Peyer's patch (tissue), 4 donors: ENCODE measurements around the gene SASH1. TPM values are rescaled to one million over a fixed set of nuclear protein-coding genes. Genes with fewer than 3 reads are reported as not detected.

ENCODE experiments used
- DNase-seq, 3 donors: peaks; one replicate each; pipeline ENCODE4 v3.0.0-alpha.2; 2017 to 2019
- H3K27ac ChIP-seq, 4 donors: fragments of 200-600 bp; sonication (generic); one replicate each; pipeline ENCODE4 v1.5.1; 2016 to 2019
- H3K27me3 ChIP-seq, 2 donors: fragments of 200-600 bp; sonication (generic); one replicate each; pipeline ENCODE4 v1.5.1; 2019
- H3K36me3 ChIP-seq, 3 donors: fragments of 200-600 bp; sonication (generic); one replicate each; pipeline ENCODE4 v1.5.1; 2016 to 2019
- H3K4me1 ChIP-seq, 4 donors: fragments of 200-600 bp; sonication (generic); one replicate each; pipeline ENCODE4 v1.5.1; 2016 to 2019
- H3K4me3 ChIP-seq, 4 donors: fragments of 200-600 bp; sonication (generic); 1 replicate in 3 of 4; 2 replicates in 1 of 4; pipeline ENCODE4 v1.5.1; 2016 to 2019; ENCODE audit warnings: mild to moderate bottlenecking in 1 of 4
- H3K9me3 ChIP-seq, 4 donors: fragments of 200-600 bp; sonication (generic); one replicate each; pipeline ENCODE4 v1.5.1; 2016 to 2019; ENCODE audit warnings: mild to moderate bottlenecking in 1 of 4
- POLR2A ChIP-seq, 2 donors: fragments of 450-650 bp; IDR thresholded peaks; one replicate each; pipeline ENCODE4 v1.5.1; 2017; ENCODE audit warnings: antibody characterized with exemption in 2 of 2, mild to moderate bottlenecking in 2 of 2, moderate library complexity in 2 of 2
- total RNA-seq, 4 donors: library from RNA; depleted of rRNA; stranded (reverse); fragments of >200 nt; gene quantifications; one replicate each; pipeline ENCODE4 v1.1.0, GENCODE V29; 2016
- TF ChIP-seq, protein P1 (sequence below), 6 experiments: fragments of 450-650 bp in 4 of 6; fragments of 200-600 bp in 2 of 6; sonication (generic) in 1 of 6; IDR thresholded peaks; one replicate each; pipeline ENCODE4 v1.5.1; 2017 to 2019; ENCODE audit warnings: antibody characterized with exemption in 6 of 6, mild to moderate bottlenecking in 3 of 6, moderate library complexity in 1 of 6

The SASH1 gene
- total RNA-seq, 4 donors from 2014 or later = 17.2 to 141 (median 38.1) TPM

DNA sequence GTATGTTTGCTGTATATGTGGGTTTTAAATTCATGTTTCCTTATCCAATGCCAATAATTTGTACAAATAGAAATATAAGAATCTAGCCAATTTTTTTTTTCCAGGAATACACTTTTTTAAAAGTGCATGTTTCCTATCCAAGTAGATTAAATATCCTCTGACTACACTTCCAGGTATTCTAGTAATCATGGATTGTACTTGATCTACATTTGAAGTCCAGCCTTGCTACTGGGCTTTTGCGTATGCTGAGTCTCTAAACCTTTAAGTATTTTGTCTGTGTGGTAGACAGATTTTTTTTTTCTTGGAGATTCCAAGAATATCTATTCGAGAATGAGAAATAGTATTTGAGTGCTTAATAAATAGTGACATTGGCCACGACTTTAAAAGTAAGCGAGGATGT lies 188.3 kb downstream of the SASH1 start:
- TF ChIP-seq POLR2A (IDR thresholded peaks at IDR 0.05) = no peak
- TF ChIP-seq, protein P1, sequence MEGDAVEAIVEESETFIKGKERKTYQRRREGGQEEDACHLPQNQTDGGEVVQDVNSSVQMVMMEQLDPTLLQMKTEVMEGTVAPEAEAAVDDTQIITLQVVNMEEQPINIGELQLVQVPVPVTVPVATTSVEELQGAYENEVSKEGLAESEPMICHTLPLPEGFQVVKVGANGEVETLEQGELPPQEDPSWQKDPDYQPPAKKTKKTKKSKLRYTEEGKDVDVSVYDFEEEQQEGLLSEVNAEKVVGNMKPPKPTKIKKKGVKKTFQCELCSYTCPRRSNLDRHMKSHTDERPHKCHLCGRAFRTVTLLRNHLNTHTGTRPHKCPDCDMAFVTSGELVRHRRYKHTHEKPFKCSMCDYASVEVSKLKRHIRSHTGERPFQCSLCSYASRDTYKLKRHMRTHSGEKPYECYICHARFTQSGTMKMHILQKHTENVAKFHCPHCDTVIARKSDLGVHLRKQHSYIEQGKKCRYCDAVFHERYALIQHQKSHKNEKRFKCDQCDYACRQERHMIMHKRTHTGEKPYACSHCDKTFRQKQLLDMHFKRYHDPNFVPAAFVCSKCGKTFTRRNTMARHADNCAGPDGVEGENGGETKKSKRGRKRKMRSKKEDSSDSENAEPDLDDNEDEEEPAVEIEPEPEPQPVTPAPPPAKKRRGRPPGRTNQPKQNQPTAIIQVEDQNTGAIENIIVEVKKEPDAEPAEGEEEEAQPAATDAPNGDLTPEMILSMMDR (IDR thresholded peaks at IDR 0.05) = no peak
- no peak overlapping the region for H3K4me3 ChIP-seq
- H3K9me3 ChIP-seq = no peaks in the 10 kb centered on the region
- H3K27me3 ChIP-seq = no peaks in the 10 kb centered on the region
- no peaks in the 10 kb centered on the region for H3K4me1 ChIP-seq
- DNase-seq = no peak
- peak overlapping the region in 2 of 4 donors; percentile 5 to 39 for H3K27ac ChIP-seq
- H3K36me3 ChIP-seq = peaks cover 0 to 63% (median 0%) of the 10 kb centered on the region in 3 donors

DNA sequence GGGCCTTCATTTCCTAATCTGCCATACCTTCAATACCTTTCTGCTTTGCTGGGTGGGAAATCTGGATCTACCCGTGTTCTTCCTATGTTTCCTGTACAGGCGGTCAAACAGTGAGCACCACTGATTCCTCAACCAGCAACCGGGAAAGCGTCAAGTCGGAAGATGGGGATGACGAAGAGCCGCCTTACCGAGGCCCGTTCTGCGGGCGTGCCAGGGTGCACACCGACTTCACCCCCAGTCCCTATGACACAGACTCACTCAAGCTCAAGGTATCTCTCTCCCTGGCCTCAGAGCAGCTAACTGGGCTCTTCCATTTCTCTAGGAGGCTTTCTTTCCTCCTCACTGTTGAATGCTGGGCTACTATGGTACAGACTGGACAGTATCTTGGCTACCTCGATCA lies 190.1 kb downstream of the SASH1 start:
- no peak overlapping the region for H3K4me3 ChIP-seq
- no peak overlapping the region for H3K27ac ChIP-seq
- H3K9me3 ChIP-seq = no peaks in the 10 kb centered on the region
- TF ChIP-seq, protein P1 (IDR thresholded peaks at IDR 0.05) = no peak
- no peak for TF ChIP-seq POLR2A (IDR thresholded peaks at IDR 0.05)
- no peaks in the 10 kb centered on the region for H3K4me1 ChIP-seq
- H3K36me3 ChIP-seq = peaks cover 0 to 55% (median 0%) of the 10 kb centered on the region in 3 donors
- no peaks in the 10 kb centered on the region for H3K27me3 ChIP-seq
- no peak for DNase-seq

DNA sequence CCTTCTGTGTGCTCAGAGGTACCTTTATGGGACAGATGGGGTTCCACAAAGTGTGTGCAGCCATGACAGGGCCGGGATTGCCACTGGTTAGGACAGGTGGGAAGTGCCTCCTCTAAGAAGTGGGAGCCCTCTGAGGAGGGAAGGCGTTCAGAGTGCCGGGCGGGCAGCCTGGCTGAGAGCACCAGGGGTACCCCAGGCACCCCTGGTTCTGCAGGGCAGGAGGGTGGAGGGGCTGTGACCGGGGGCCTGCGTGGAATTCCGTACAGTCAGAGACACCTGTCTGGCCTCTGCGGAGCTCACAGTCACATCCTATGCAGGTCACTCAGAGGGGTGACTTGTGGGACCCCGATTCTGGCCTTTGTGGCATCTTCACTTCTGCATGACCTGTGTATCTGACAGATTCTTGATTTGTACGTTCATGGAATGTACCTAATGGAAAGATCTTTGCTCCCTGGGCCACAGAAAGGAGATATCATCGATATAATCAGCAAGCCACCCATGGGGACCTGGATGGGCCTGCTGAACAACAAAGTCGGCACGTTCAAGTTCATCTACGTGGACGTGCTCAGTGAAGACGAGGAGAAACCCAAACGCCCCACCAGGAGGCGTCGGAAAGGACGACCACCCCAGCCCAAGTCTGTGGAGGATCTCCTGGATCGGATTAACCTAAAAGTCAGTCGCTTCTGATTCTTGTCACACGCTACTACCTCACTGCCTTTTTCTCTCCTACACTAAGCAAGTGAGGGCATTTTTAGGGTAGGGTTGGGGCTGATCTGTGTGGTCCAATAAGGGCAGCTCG lies 190.9 kb downstream of the SASH1 start:
- Histone ChIP-seq H3K9me3 (no peaks in the 10 kb centered on the region), H3K27me3 (no peaks in the 10 kb centered on the region), H3K36me3 (peaks cover 0 to 46% (median 0%) of the 10 kb centered on the region in 3 donors), H3K4me1 (peaks cover 0 to 3% (median 0%) of the 10 kb centered on the region in 4 donors), H3K27ac (no peak overlapping the region), H3K4me3 (no peak overlapping the region)
- no peak for TF ChIP-seq POLR2A (IDR thresholded peaks at IDR 0.05)
- TF ChIP-seq, protein P1 (IDR thresholded peaks at IDR 0.05) = no peak
- no peak for DNase-seq

DNA sequence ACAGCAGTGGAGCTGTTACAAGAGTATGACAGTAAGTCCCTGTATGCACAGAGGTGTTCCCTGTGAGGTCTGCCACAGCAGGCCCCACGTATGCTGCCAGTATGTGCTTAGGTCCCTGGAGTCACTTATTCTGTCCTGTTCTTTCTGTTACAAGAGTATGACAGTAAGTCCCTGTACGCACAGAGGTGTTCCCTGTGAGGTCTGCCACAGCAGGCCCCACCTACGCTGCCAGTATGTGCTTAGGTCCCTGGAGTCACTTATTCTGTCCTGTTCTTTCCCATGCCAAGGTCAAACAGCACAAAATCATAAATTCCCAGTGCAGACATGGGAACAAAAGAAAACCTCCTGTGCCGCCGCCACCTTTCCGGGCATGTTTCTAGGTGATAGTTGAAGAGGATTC lies 192.2 kb downstream of the SASH1 start:
- DNase-seq = no peak
- peaks cover 0 to 43% (median 0%) of the 10 kb centered on the region in 3 donors for H3K36me3 ChIP-seq
- H3K4me1 ChIP-seq = peaks cover 0 to 3% (median 0%) of the 10 kb centered on the region in 4 donors
- no peaks in the 10 kb centered on the region for H3K9me3 ChIP-seq
- TF ChIP-seq, protein P1 (IDR thresholded peaks at IDR 0.05) = no peak
- no peak for TF ChIP-seq POLR2A (IDR thresholded peaks at IDR 0.05)
- no peak overlapping the region for H3K4me3 ChIP-seq
- H3K27me3 ChIP-seq = no peaks in the 10 kb centered on the region
- no peak overlapping the region for H3K27ac ChIP-seq

DNA sequence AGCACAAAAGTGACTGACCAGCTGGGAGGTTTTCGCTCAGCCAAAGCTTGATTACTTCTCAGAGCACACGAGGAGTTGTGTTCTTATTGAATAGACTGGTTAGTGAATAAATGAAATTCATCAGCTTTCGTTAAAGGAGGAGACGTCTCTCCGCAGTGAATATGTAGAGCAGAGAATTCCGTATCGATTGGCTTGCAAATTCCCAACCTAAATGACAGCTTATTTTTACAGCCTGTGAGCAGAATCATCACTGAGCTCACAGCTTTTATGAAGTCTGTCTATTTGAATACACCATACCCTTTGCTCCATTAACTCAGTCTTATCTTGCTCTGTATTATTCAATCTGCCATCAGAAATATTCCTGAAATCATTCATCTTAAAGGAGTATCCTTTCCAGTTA lies 192.7 kb downstream of the SASH1 start:
- H3K4me1 ChIP-seq = peaks cover 0 to 3% (median 0%) of the 10 kb centered on the region in 4 donors
- no peaks in the 10 kb centered on the region for H3K27me3 ChIP-seq
- no peak for DNase-seq
- no peak overlapping the region for H3K4me3 ChIP-seq
- H3K27ac ChIP-seq = no peak overlapping the region
- no peak for TF ChIP-seq POLR2A (IDR thresholded peaks at IDR 0.05)
- TF ChIP-seq, protein P1 (IDR thresholded peaks at IDR 0.05) = no peak
- H3K36me3 ChIP-seq = peaks cover 0 to 48% (median 0%) of the 10 kb centered on the region in 3 donors
- no peaks in the 10 kb centered on the region for H3K9me3 ChIP-seq
